GM19397 (cell line): ENCODE data around the gene HLA-DRA.
"Not testable (repeated sequence)": the region's sequence is repeated elsewhere in the genome, so short reads cannot be mapped to it uniquely, and the experiment has no call there.

ENCODE experiments used
- ATAC-seq: cut with Tn5 transposase; IDR thresholded peaks from one replicate; pipeline ENCODE4 v1.9.1; 2021; ENCODE audit warnings: mild to moderate bottlenecking, moderate library complexity; ENCODE audit not compliant: unreplicated experiment

Gene HLA-DRA

DNA sequence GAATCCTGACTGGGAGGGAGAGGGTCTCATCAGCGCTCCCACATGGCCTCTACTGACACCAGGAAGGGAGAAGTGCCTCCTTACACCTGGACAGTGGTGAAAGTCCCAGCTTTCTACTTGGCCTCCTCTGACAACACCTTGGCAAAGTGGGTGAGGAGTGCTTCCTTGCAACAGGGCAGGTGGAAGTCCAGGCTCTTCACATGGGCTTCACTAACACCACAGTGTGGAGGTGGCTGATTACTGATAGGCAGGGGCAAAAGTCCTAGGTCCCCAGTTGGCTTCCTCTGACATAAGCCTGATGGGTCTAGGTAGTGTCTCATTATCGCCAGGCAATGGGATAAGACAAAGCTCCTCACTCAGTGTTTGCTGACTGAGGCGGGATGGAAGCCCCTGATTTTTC, 9.5 kb upstream of the HLA-DRA start:
- ATAC-seq: no peak

DNA sequence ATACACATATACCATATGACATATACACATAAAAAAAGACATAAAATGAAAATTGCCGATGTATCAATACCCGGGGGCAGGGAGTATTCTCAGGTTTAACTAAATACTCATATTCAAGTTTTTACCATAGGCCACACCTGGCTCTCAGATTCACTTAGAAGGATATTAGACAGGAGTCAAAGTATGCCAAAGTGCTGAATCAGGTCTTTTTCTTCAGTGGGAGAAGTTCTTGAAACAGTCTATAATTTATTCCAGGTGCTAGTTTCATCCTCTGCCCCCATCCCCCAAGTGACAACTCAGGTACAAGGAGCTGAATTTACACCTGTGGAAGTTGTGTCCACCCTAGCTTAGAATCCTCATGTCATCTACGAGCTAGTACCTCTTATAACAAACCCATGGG, 8.5 kb upstream of the HLA-DRA start:
- ATAC-seq: no peak

DNA sequence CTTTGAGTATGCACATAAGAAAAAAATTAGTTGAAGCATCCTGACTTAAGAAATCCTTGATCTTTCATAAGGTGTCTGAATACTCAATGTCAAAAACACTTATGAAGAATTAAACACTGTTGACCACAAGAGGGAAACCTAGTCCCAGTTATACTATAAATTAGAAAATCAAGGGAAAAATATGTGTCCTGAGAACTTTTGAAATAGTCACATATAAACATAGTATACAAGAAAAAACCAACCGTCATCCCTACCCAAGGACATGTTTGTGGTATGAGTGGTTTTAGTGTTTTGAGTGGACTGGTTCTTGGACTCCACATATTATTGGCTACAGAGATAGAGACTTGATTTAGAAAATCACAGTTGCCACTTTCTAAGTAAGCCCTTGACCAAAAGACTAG, 7.6 kb upstream of the HLA-DRA start:
- ATAC-seq: no peak

DNA sequence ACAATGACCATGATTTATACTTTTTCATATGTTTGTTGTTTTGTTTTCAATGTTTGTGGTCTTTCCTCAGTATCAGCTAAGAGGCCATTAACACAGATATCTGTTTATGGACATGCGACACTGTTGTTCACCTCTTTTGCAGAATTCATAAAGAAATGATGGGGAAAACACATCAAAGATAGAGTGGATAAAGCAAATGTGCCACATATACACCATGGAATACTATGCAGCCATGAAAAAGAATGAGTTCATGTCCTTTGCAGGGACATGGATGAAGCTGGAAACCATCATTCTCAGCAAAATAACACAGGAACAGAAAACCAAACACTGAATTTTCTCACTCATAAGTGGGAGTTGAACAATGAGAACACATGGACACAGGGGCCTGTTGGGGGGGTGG, 5.7 kb upstream of the HLA-DRA start:
- ATAC-seq: not testable (repeated sequence)

DNA sequence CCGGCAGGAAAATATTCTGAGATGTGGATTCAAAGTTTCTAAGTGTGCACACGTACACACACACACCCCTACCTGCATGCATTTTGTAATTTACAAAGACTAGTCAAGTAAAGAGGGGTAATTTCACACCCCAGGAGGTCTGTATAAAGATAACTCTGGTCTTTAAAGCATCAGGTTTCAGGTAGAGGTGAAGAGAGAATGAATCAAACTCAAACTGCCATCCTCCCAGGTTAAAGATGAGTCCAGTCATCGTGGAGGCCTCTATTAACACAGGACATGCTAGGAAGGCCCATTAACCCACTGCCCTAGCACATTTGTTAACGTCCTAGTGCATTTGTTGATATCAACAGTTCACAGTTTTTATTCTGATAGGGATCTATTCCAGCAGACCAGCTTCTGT, 3.5 kb upstream of the HLA-DRA start:
- ATAC-seq: no peak

DNA sequence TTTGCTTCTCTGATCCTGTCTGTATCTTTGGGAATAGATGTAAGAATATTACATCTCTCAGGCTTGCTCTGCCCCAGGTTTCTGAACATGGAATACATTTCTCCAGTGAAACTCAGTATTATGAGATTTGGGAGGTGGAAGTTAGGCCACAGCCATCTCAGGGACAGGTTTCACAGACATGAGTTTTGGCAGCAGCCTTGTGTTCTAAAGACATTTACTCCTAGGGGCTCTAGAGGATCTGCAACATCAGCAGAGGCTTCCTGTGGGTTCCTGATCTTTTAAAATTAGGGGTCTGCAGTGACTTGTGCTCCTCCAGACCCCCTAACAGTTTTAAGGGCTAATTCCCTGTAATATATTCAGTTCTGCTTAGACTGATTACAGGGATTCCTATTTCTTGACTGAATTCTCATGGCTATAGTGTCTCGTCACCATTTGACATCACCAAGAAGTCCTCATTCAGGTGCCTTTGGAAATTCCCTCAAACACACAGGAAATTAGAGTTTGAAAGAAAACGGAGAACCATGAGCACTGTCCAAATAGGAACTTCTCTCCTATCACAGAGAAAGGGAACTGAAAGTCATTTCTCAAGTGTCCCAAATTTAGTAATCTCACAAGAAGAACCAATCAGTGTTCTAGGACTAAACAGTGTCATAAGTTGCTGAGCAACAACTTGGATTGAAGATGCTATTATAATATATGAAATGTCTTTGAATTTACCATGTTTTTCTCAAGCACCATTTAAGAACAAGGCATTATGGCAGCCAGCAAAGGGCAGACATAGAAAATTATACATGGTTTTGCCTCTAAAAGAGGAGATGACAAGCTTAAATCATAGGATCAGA, 2.5 kb upstream of the HLA-DRA start:
- ATAC-seq: no peak

DNA sequence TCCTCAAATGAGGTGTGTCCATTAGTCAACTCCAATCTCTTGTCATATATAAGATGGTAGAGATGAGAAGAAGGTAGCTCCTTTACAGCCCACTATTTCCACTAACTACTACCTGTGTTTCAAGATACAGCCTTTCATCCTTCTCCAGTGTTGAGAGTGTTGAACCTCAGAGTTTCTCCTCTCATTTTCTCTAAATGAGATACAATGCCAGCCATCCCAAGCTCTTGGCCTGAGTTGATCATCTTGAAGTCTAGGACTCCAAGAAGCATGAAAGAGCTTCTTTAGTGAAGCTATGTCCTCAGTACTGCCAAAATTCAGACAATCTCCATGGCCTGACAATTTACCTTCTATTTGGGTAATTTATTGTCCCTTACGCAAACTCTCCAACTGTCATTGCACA, 548 bp upstream of the HLA-DRA start:
- no peak for ATAC-seq

DNA sequence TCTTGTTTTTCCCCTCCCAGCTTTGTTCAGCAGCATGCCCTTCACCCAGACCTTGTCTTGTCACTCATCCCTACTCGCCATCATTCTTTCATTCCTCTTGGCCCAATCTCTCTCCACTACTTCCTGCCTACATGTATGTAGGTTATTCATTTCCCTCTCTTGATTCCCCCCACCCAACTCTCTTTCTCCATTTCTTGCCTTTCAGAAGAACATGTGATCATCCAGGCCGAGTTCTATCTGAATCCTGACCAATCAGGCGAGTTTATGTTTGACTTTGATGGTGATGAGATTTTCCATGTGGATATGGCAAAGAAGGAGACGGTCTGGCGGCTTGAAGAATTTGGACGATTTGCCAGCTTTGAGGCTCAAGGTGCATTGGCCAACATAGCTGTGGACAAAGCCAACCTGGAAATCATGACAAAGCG, 2.6 kb downstream of the HLA-DRA start:
- no peak for ATAC-seq

DNA sequence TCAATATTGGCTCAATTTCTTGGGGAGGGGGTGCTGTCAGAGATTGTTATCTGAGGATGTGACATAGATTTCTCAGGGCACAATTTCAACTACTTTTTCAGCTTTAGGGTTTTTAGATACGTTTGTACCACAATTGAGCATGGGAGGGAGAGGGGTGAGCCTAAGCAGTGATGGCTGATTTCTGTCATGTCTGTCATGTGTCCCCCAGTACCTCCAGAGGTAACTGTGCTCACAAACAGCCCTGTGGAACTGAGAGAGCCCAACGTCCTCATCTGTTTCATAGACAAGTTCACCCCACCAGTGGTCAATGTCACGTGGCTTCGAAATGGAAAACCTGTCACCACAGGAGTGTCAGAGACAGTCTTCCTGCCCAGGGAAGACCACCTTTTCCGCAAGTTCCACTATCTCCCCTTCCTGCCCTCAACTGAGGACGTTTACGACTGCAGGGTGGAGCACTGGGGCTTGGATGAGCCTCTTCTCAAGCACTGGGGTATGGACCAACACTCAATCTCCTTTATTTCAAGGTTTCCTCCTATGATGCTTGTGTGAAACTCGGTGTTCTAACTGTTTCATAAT, 3.4 kb downstream of the HLA-DRA start:
- ATAC-seq: no peak

DNA sequence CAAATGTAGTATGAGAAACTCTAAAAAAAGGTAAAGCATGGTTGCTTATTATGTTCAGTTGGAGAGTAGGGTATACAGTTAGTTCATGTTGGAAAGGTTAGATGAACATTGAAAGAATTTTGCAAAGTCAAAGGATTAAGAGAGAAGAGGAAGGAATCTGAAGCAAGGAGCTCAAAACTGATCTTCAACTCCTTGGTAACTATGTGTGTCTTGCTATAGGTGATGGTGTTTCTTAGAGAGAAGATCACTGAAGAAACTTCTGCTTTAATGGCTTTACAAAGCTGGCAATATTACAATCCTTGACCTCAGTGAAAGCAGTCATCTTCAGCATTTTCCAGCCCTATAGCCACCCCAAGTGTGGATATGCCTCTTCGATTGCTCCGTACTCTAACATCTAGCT, 4.7 kb downstream of the HLA-DRA start:
- no peak for ATAC-seq

DNA sequence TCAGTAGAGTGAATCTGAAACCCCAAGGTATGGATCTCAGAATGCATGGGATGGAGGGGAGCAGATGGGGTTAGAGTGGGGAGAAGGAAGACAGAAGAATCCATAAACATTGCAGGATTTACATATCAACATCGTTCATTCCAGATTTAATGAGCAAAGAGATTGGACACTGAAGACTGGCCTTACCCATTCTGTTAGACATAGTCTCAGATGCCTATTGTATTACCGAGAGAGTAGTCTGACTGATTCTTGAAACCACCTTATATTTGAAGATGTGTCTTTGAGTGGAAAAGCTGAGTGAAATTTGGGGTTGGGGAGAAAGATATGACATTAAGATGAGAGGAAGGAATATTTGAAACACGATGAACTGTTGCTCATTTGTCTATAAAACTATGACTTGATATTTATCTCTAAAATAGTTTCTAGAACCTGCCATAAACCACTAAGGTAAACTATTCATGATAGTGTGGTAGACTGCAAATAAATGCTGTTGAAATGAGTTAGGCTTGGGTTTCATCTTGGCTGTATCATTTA, 5.7 kb downstream of the HLA-DRA start:
- no peak for ATAC-seq

DNA sequence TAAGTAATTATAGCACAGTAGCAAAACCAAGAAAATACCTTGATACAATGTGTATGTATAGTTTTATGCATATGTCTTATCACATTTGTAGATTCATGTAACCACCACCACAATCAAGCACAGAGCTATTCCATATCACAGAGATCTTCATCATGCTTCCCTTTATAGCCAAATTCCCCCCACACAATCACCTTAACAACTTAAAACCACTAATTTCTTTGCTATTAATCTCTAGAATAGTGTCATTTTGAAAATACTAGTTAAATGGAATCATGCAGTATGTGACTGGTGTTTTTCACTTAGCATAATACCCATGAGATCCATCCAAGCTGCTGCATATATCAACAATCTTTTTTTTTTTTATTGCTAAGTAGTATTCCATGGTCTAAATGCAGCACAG, 8.2 kb downstream of the HLA-DRA start:
- ATAC-seq: no peak

DNA sequence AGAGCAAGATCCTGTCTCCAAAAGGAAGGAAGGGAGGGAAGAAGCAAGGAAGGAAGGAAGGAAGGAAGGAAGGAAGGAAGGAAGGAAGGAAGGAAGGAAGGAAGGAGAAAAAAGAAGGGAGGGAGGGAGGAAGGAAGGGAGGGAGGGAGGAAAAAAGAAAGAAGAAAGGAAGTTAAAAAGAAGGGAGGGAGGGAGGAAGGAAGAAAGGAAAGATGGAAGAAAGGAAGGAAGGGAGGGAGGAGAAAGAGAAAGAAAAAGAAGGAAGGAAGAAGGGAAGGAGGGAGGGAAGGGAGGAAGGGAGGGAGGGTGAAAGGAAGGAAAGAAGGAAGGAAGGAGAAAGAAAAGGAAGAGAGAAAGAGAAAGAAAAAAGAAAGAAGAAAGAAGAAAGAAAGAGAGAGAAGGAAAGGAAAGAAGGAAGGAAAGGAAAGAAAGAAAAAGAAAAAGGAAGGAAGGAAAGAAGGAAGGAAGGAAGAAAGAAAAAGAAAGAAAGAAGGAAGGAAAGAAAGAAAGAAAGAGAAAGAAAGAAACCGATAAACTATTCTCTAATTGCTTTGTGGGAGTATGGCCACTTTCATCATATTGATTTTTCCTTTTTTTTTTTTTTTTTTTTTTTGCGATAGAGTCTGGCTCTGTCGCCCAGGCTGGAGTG, 9.5 kb downstream of the HLA-DRA start:
- ATAC-seq: no peak

DNA sequence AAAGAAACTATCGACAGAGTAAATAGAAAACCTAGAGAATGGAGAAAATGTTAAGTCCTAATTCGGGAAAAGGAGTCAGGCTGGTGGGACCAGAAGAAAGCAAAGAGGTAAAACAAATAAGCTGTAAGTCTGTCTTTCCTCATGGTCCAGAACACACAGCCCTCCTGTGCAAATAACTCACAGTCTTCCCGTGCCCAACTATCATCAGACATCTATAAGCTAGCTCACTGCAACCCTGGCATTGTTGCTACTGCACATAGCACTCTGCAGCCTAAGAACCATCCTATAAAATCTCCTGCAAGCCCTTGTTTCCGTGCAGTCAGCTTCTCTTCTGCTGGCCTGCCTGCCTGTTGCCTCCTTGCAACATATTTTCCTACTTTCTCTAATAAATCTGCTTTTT, 17.4 kb downstream of the HLA-DRA start:
- no peak for ATAC-seq

DNA sequence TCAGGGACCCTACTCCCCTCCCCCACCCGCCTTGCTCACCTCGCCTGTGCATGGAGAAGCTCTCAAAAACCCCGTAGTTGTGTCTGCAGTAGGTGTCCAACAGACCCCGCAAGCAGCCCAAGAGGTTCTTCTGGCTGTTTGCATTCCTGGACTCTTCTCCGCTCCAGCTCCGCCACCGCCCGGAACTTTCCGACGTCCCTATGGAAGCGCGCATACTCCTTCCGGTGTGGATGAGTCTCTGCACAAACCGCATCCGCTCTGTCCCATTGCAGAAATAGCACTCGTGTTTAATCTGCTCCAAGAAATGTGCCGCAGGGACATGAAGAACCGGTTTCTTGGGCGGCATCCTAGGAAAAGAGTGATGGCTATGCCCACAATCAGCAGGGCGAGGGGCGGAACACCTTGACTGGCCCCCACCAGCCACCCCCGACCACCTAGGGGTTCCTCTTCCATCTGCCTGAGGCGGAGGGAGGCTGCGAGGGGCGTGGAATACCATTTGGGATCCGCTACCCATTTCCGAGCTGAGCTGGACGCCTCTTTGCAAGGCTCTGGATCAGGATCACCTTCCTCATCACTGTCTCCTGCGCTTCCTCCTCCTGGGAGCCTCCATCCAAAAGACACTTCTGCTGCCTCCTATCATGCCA, 20.2 kb downstream of the HLA-DRA start:
- no peak for ATAC-seq

DNA sequence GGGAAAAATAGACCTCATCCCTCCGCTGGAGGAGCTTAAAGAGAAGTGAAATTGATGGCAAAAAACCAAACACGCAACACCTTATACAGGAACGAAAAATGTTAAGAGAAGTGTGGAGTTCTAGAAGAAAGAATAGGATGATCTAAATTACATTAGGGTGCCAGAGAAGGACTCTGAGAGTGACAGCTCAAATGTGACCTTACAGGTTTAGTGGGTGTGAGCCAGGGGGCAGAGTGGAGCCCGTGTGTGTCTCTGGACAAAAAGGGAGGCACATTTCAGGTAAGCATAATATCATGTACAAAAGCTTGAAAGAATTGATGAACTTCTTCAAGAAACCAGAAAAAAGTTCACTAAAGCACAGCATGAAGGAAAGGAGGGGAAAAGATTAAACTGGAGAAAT, 20.8 kb downstream of the HLA-DRA start:
- no peak for ATAC-seq

DNA sequence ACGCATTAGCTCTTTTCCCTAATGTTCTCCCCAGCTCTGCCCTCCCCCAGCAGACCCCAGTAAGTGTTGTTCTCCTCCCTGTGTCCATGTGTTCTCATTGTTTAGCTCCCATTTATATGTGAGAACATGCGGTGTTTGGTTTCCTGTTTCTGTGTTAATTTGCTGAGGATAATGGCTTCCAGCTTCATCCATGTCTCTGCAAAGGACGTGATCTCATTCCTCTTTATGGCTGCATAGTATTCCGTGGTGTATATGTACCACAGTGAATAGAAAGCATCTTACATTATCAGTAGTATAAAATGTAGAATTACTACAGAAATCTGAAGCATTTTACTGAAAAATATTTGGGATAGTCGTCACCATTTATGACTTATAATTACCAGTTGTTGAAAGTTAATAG, 21.8 kb downstream of the HLA-DRA start:
- ATAC-seq: no peak

DNA sequence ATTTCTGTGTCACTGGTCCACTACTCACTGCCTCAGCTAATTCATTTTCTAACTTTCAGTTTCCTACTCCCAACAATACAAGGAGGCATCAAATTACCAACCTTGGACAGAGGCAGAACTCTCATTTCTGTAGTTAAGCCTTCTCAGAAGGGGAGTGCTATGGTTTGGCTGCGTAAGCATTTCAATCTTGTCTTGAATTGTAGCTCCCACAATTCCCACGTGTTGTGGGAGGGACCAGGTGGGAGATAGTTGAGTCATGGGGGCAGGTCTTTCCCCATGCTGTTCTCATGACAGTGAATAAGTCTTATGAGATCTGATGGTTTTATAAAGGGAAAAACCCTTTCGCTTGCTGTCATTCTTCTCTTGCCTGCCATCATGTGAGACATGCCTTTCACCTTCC, 22.9 kb downstream of the HLA-DRA start:
- ATAC-seq: no peak

DNA sequence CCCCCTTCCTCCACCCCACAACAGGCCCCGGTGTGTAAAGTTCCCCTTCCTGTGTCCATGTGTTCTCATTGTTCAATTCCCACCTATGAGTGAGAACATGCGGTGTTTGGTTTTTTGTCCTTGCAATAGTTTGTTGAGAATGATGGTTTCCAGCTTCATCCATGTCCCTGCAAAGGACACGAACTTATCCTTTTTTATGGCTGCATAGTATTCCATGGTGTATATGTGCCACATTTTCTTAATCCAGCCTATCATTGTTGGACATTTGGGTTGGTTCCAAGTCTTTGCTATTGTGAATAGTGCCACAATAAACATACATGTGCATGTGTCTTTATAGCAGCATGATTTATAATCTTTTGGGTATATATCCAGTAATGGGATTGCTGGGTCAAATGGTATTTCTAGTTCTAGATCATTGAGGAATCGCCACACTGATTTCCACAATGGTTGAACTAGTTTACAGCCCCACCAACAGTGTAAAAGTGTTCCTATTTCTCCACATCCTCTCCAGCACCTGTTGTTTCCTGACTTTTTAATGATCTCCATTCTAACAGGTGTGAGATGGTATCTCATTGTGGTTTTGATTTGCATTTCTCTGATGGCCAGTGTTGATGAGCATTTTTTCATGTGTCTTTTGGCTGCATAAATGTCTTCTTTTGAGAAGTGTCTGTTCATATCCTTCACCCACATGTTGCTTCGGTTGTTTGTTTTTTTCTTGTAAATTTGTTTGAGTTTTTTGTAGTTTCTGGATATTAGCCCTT, 28.2 kb downstream of the HLA-DRA start:
- not testable (repeated sequence) for ATAC-seq

DNA sequence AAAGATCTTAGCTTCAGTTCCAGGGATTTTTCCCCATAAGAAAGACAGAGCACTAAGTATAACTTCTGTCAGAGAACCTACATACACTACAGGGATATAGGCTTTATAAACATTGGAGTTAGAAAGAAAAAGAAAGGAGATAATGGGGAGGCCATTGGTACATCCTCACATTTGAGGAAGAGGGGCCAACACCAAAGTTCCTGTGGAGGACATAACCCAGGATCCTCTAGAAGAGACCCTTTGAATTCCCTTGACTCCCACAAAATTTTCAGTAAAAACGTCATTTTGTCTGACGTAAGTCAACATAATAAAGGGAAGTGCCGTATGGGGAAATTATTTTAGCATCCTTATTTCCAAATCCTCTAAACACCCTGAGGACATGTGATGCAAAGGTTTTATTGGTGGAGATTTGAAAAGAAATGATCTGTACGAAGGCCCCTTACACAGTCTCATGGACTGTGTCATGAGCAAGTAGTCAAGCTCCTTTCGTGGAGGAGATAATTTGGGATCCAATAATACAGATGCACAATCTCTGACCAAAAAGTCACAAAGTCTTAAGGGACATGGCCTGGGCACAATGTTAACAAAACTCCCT, 33.2 kb downstream of the HLA-DRA start:
- no peak for ATAC-seq
